GM23338 (cell line): Measurements from ENCODE around the gene KLHL8.

Experiments
- CREB1 ChIP-seq: fragments of 250-450 bp; sonication (Bioruptor Pico); IDR thresholded peaks from 2 replicates; pipeline ENCODE4 v1.5.0; 2020; ENCODE audit warnings: low read depth, mild to moderate bottlenecking, moderate library complexity
- CTCF ChIP-seq, 2 experiments: fragments of 200-600 bp in 1 of 2; sonication (generic) in 1 of 2; conservative IDR thresholded peaks; 2 replicates each; pipeline versions ENCODE4 v1.5.1 to v1.6.1; 2016 to 2017; ENCODE audit warnings: antibody characterized with exemption in 2 of 2, low read depth in 2 of 2, mild to moderate bottlenecking in 2 of 2, moderate library complexity in 1 of 2
- EZH2 ChIP-seq: fragments of 200-600 bp; sonication (generic); IDR thresholded peaks from one replicate; pipeline ENCODE4 v1.8.0; 2017; ENCODE audit warnings: antibody characterized with exemption, mild to moderate bottlenecking, low read depth; ENCODE audit not compliant: unreplicated experiment
- POLR2AphosphoS5 ChIP-seq: IDR thresholded peaks from 2 replicates; pipeline ENCODE4 v1.6.1; 2016; ENCODE audit warnings: antibody characterized with exemption, low read depth
- REST ChIP-seq: IDR thresholded peaks from one replicate; pipeline ENCODE4 v1.6.1; 2018; ENCODE audit warnings: antibody characterized with exemption; ENCODE audit not compliant: unreplicated experiment
- ZNF114 ChIP-seq: fragments of 250-450 bp; sonication (Bioruptor Pico); IDR thresholded peaks from 2 replicates; pipeline ENCODE4 v1.5.0; 2020; ENCODE audit warnings: mild to moderate bottlenecking, moderate library complexity

DNA sequence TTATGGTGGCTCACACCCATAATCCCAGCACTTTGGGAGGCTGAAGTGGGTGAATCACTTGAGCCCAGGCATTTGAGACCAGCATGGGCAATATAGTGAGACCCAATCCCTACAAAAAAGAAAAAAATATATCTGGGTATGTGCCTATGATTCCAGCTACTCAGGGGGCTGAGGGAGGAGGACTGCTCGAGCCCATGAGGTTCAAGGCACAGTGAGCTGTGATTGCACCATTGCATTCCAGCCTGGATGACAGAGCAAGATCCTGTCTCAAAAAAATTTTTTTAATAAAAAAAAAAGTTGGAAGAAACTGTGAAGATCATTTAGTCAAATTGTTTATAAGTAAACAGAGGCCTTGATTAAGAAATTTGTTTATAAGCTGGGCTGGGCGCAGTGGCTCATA, 39.7 kb downstream of the KLHL8 start:
- TF ChIP-seq CTCF (conservative IDR thresholded peaks at IDR 0.05; ENCODE audit: low read depth in 2 of 2) (no peak), POLR2AphosphoS5 (no peak), REST (no peak), EZH2 (no peak), ZNF114 (CRISPR knock-in tag) (no peak), CREB1 (CRISPR knock-in tag) (no peak)
